HPDE6-E6E7 (cell line): ENCODE measurements around the gene CTDP1.

ENCODE experiments used
- DNase-seq: peaks from one replicate; pipeline ENCODE4 v3.0.0; 2011; ENCODE audit warnings: missing footprints; ENCODE audit errors: extremely low spot score

CTDP1 gene

GRCh38 chr18:79796531-79797405, 117.2 kb downstream of the CTDP1 start:
- DNase-seq, result no peak

DNA sequence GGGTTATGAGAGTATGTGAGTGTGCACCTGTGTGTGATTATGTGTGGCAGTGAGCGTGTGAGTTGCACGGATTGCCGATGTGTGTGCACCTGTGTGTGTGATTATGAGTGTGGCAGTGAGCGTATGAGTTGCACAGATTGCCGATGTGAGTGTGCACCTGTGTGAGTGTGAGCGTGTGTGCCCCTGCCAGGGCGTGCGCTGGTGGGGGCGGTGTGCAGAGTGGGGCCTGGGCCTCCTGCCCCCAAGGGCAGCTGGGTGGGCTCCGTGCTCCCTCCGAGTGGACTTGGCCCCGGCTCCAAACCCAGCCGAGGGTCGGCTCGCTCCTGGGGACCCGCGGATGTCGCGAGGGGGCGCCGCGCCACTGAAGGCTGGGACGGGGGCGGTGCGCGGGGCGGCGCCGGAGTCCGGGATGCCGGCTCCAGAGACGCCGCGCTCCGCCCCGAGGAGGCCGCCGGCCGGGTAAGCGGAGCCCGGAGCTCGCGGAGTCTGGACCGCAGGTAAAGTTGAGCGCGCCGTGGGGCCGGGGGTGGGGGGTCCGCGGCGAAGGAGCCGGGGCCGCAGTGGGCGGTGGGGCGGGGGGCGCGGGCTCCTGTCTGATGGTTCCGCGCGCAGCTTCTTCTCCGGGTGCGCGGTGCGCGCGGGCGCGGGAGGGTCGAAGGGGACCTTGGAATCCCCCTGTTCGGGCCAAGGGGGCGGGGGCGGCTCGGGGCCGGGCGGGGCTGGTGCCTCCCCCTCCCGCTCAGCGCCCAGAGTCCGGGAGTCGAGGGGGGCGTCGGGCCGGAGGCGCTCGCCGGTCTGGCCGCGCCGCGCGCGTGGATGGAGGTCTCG, 118.1 kb downstream of the CTDP1 start, which contains the start of gene KCNG2:
Gene KCNG2 (plus strand): TSS at position 421 of the 828 bp plus-strand sequence. CDS start 65,730 bp downstream, outside the sequence.
- no peak for DNase-seq

GRCh38 chr18:79798346-79798998, 118.9 kb downstream of the CTDP1 start:
- no peak for DNase-seq

GRCh38 chr18:79798999-79799370, 119.4 kb downstream of the CTDP1 start:
- no peak for DNase-seq

DNA sequence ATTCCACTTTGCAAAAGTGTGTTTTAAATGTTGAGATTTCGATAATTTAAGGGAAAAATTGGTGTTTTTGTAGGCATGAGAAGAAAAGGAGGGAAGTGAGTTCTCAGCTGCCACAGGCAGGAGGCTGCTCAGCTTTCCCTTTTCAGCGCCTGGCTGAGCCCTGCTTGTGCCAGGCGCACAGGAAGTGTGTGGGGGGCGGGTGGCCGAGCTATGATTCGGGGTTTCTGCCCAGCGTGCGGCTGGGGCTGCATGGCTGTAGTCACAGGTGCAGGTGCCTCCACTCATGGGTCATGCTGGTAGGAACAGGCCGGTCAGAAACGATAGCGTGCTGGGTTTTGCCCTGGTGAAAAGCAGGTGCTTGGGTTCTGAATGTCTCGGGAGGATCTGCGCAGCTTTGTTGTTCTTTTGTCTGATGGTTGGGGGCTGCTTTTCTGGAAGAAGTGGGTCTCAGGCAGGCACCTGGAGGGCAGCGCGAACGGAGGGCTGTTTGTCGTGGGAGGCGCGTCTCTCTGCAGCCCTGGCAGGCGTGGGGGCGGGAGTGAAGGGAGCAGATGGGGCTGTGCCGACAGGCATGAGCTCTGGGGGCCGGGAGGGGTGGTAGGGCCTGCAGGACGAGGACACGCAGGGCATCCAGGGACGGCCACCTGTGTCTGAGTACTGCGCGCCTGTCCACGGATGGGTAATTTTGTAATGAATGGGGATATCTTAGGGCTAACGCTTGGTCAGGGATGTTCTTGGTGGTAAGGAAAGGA, 120.2 kb downstream of the CTDP1 start:
- DNase-seq, result no peak

DNA sequence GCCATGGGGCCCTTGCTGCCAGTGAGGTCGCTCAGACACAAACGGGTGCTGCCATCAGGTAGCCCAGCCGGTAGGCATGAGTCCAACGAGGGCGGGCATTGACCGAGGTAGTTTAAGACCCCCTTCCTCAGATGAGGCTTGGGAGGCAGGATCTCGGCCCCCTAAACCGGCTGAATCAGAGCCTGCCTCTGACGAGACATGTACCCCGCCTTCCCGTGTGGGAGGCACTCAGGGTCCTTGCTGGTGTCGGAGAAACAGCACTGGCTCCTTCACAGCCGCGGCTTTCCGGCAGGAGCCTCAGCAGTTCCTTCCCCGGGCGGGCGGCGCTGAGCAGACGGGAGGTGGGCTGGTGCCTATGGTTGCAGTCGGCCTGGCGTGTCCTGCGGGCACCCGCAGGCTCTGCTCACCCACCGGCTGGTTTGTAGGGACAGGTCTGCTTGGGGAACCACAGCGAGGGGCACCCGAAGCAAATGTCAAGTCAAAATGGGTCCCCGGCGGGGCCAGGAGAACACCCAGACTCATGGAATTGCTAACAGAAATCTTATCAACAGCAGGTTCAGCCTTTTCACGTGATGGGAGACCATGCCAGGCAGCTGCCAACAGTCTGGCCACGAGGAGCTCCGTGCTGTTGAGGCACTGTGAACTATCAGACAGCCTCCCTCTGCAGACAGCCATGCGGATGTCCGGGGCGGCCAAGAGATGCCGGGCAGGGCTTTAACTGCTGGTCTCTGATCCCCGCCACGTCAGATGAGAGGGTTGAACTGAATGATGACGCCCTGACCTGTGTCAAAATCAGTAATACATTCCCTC, 121.0 kb downstream of the CTDP1 start:
- DNase-seq, result no peak

DNA sequence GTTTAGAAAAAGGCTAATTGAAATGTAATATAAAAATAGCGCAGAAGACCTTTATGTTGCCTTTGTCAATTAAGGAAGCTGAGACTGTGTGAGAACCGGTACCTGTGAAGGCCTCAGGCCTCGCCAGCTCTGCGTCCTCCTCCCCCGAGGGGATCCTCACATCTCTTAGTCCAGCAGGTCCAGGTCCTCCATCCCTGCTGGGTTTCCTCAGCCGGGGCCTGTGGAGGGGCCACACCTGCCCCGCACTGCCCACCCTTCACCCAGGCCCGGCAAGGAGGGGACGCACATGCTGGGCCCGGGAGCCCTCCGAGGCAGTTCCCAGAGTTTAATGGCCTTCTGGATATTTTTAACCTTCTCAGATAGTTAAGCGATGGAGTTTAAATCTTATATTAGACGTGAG, 121.6 kb downstream of the CTDP1 start:
- DNase-seq, result no peak

GRCh38 chr18:79801641-79802040, 122.0 kb downstream of the CTDP1 start:
- no peak for DNase-seq

GRCh38 chr18:79802298-79802697, 122.7 kb downstream of the CTDP1 start:
- DNase-seq, result no peak

- no peak for DNase-seq
These were observed 124.0 kb downstream of the CTDP1 start for GRCh38 chr18:79803611-79804051.
